GM12892 (cell line): Measurements from ENCODE around the gene HSF5.

Source experiments
- POLR2A ChIP-seq: IDR thresholded peaks from 2 replicates; pipeline ENCODE4 v1.6.1; 2011; ENCODE audit warnings: low read depth, low read length, control low read depth
- POLR2AphosphoS5 ChIP-seq: IDR thresholded peaks from 2 replicates; pipeline ENCODE4 v1.6.1; 2011; ENCODE audit warnings: low read depth, low read length, control low read depth

DNA sequence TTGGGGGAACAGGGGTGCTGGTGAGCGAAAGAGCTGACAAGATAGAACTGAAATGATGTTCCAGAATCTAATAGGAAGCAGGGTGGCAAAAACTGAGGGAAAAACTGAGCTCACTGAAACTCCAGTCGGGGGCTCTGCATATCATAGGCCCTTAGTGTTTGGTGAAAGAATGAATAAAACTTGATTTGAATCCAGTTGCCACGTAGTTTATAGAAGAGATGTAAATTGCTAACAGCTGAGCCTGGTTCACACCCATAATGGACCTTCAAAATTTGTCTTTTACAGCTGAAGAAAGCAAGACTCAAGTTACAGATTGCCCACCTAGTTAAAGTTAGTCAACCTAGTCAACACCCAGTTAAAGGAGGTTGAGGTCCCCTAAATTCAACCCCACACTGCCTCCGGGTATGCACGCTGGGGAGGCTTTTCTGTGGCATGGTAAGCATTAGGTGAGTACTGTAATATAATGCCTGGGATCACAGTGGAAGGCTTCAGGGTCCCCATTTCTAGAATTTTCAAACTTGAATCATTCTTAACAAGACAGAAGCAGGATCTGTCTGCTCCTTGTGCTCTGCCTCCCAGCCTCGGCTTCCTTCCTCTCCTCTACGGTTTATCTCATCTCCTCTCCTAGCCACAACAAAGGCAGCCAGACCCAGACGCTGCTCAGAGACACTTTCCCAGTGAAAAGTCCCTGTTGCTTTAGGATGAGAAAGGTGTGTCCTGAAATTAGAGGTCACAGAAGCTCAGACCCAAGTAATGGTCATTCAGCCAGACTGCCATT lies 109.3 kb downstream of the HSF5 start:
- no peak for TF ChIP-seq POLR2A
- no peak for TF ChIP-seq POLR2AphosphoS5
